Left colon (tissue), 2 donors: ENCODE measurements around the gene NOG. TPM values are rescaled to one million over a fixed set of nuclear protein-coding genes. Genes with fewer than 3 reads are reported as not detected.

ENCODE experiments used
- ATAC-seq: fragments of 200-7000 bp; cut with Tn5 transposase; one replicate; pipeline ENCODE4 v1.9.1; 2020; ENCODE audit warnings: mild to moderate bottlenecking, moderate library complexity
- DNase-seq, 2 donors: peaks; one replicate each; pipeline ENCODE4 v3.0.0-alpha.2; 2020
- intact Hi-C, 2 donors: fragments of 100-400 bp; cut with DNase I in 1 of 2; cut with micrococcal nuclease in 1 of 2; formaldehyde crosslinking; loops; one replicate each; pipeline versions ENCODE4 v1.11.2 to v1.14.0; 2022; cut with DNase I, micrococcal nuclease
- total RNA-seq, 2 donors: library from RNA; stranded (reverse); fragmentation: NEBNext Ultra II Directional; extraction: Animal tissue kit (Norgen Biotek cat#: 25700); gene quantifications; one replicate each; pipeline ENCODE4 v1.2.1, GENCODE V29; 2021
- donor health status: DM: no; HTN: no; CAD: no.
- donor health status: DM: yes; HTN: yes; CAD: no.

NOG gene
- total RNA-seq, 2 donors from 2014 or later = 0.22 TPM; not detected in 1

GRCh38 chr17:56595831-56596690 lies 2.6 kb downstream of the NOG start:
- no peak for ATAC-seq
- no peak for DNase-seq
- intact Hi-C loops = no loop called here

- DNase-seq (no peak), ATAC-seq (no peak)
- intact Hi-C loops = no loop called here
Measured at GRCh38 chr17:56596691-56597494, 3.4 kb downstream of the NOG start.

GRCh38 chr17:56597495-56597990 lies 4.0 kb downstream of the NOG start:
- intact Hi-C loops = no loop called here
- ATAC-seq (no peak), DNase-seq (peak in 1 of 2 donors; percentile 11)

- intact Hi-C loops = no loop called here
- DNase-seq (no peak), ATAC-seq (no peak)
Measured at GRCh38 chr17:56598466-56598865, 5.0 kb downstream of the NOG start.

GRCh38 chr17:56599088-56599487 lies 5.6 kb downstream of the NOG start:
- ATAC-seq = no peak
- DNase-seq = no peak
- intact Hi-C loops = no loop called here

- intact Hi-C loops = no loop called here
- ATAC-seq (no peak), DNase-seq (no peak)
Measured at GRCh38 chr17:56599566-56599965, 6.1 kb downstream of the NOG start.

GRCh38 chr17:56600256-56600655 lies 6.8 kb downstream of the NOG start:
- intact Hi-C loops = no loop called here
- no peak for ATAC-seq
- no peak for DNase-seq

GRCh38 chr17:56601591-56601990 lies 8.1 kb downstream of the NOG start:
- ATAC-seq = no peak
- no peak for DNase-seq
- intact Hi-C loops = no loop called here

- intact Hi-C loops = no loop called here
- no peak for DNase-seq
- ATAC-seq = no peak
Measured at GRCh38 chr17:56602292-56603130, 9.0 kb downstream of the NOG start.

GRCh38 chr17:56603486-56604238 lies 10.2 kb downstream of the NOG start:
- ATAC-seq (no peak), DNase-seq (no peak)
- intact Hi-C loops = no loop called here

- intact Hi-C loops = no loop called here
- DNase-seq (no peak), ATAC-seq (no peak)
Measured at GRCh38 chr17:56604691-56605290, 11.3 kb downstream of the NOG start.

- DNase-seq (no peak), ATAC-seq (no peak)
- intact Hi-C loops = no loop called here
Measured at GRCh38 chr17:56608944-56609343, 15.4 kb downstream of the NOG start.

- DNase-seq = no peak
- no peak for ATAC-seq
- intact Hi-C loops = no loop called here
Measured at GRCh38 chr17:56610321-56610720, 16.8 kb downstream of the NOG start.

- intact Hi-C loops = no loop called here
- DNase-seq = no peak
- no peak for ATAC-seq
Measured at GRCh38 chr17:56613131-56613530, 19.6 kb downstream of the NOG start.

- DNase-seq (no peak), ATAC-seq (no peak)
- intact Hi-C loops = no loop called here
Measured at GRCh38 chr17:56614522-56614921, 21.0 kb downstream of the NOG start.

GRCh38 chr17:56616239-56616638 lies 22.7 kb downstream of the NOG start:
- ATAC-seq (no peak), DNase-seq (no peak)
- intact Hi-C loops = no loop called here

- ATAC-seq = no peak
- intact Hi-C loops = no loop called here
- DNase-seq = no peak
Measured at GRCh38 chr17:56623383-56623782, 29.9 kb downstream of the NOG start.

- intact Hi-C loops = no loop called here
- DNase-seq = no peak
- ATAC-seq = no peak
Measured at GRCh38 chr17:56624309-56624708, 30.8 kb downstream of the NOG start.
